ENCODE measurements around the gene RMC1.
"Not testable (repeated sequence)": the region's sequence is repeated elsewhere in the genome, so short reads cannot be mapped to it uniquely, and the experiment has no call there.

RMC1 gene

DNA sequence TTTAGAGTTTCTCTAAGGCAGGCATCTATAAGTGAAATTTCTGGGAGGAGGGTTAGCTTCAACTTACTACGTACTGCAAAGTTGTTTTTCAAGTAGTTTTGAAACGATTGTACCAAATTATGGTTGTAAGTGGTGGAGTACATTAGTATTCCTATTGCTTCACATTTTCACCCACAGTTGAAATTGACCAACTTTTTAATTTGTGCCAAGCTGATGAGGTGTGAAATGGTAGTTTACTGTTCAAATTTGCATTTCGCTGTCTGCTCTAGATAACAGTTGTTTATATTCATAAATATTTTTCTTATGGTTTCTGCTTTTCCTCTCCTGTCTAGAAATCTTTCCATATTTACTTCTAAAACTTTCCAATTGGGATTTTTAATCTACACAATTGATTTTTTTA is 64.4 kb downstream of the RMC1 start:
- no peak for DNase-seq

DNA sequence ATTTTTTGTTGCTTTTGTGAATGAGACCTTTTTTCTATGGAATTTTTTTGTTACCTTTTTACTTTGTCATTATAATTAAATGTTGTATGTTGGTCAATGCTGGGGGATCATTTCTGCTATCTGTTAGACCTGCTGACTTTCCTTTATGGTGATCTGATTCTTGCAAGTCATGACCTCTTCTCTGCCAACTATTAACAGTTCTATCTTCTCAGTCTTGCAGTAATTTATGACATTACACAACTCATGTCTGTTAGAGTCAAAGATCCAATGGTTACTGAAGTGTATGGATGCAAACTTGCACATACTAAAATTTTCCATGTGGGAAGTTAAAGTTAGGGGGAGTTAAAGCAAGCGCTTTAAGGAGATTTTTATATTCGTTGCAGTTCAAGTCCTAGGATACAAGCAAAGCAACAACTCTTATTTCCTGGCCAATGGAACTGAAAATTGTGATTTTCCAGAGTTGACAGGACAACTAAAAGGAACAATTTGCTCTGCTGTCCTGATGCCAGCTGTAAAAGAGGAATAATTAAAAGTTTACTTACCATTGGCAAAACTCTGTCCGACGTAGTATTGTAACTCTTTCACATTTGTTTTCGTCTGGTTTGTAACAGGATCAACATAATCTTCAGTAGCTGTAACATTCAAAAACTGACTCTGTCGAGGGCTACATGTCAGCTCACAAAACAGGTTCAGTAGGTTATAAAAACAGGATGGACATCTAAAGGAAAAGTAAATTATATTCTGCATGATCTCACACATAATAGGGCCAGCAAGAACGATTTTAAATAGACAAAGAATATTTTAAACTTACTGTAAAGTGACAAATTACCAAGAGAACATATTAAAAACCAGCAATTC is 65.2 kb downstream of the RMC1 start:
- DNase-seq = no peak

DNA sequence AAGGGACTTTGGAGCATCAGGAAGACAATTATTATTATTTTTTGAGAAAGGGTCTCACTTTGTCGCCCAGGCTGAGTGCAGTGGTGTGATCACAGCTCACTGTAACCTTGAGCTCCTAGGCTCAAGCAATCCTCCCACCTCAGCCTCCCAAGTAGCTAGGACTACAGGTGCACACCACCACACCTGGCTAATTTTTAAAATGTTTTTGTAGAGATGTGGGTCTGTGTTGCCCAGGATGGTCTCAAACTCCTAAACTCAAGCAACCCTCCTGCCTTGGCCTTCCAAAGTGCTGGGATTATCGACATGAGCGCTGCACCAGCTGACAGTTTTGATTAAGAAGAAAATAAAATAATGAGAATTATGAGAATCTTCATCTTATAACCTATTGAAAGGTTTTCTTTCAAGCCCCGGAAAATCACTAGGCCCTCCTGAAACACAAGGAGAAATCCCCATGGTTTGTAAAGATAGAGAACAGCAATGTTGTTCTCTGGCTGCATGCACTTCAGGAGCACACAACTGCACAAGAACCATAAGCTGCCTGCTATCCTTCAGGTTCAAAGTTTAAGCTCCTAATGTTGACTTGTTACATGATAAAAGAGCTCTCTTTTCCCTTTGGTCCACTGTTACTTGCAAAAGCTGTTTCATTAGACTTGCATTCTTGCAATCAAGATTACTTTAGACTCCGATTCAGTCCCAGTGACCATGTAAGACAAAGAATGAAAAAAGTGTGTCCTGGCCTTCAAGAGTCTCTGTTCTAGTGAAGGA is 66.2 kb downstream of the RMC1 start:
- no peak for DNase-seq

DNA sequence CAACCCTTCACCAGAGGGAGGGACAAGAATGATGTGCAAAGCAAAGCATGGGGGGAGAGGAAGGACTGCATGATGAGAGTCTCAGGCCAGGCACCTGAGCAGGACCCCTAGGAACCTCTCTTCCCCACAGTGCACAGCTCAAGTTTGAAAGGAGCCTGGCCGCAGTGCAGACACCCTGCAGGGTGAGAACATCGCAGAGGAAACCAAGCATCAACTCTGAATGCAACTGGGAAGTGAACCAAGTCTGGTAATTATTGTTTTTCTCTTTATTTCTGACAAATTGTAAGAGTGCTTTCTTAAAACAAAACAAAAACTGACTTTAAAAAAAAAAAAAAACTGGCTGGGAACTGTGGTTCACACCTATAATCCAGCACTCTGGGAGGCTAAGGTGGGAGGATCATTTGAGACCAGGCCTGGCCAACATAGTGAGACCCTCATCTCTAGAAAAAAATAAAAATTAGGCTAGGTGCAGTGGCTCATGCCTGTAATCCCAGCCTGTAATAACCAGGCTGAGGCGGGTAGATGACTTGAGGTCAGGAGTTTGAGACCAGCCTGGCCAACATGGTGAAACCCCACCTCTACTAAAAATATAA is 67.7 kb downstream of the RMC1 start:
- no peak for DNase-seq

DNA sequence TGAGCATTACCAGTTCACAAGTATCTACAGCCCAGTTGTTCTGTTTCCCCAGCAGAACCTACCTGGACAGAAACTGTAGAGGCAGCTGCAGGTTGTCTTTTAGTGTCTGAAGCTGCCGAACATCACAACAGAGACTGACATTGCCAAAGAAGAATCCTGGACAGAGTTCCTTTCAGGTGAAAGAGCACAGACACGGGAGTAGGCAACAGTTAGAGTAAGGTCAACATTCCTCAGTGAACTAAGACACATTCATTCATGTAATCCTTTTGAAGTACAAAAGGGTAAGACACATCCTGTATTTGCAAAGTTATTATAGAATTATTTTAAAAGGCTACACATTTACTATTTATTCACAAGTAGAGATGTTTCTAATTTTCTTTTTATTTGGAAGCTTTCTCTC is 68.7 kb downstream of the RMC1 start:
- no peak for DNase-seq

DNA sequence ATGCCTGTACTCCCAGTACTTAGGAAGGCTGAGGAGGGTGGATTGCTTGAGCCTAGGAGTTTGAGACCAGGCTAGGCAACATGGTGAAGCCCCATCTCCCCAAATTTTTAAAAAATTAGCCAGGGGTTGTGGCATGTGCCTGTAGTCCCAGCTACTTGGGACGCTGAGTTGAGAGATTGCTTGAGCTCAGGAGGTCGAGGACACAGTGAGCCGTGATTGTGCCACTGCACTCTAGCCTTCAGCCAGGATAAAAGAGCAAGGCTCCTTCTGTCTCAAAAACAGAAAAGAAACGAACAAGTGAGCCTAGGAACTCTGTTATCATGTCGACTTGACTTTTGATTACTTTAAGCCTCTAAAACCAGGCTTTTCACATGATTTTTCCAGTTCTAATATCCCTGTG is 69.3 kb downstream of the RMC1 start:
- DNase-seq = no peak

DNA sequence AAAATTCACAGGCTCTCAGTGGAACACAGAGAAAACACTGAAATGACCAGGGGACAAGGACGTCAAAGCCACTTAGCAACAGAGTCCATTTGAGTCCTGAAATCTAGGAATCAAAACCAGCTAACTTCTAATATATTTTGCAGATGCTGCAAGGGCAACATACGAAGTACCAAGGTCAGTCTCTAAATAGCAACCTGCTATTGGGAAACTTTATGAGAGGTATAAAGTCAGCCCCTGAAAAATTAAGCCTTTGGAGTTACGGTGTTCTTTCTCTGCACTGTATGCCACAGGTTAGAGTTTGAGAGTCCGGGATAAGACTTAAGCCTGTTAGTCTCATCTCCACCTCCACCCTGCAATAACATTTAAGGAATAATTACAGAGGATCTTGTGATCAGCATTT is 69.7 kb downstream of the RMC1 start:
- DNase-seq = no peak

DNA sequence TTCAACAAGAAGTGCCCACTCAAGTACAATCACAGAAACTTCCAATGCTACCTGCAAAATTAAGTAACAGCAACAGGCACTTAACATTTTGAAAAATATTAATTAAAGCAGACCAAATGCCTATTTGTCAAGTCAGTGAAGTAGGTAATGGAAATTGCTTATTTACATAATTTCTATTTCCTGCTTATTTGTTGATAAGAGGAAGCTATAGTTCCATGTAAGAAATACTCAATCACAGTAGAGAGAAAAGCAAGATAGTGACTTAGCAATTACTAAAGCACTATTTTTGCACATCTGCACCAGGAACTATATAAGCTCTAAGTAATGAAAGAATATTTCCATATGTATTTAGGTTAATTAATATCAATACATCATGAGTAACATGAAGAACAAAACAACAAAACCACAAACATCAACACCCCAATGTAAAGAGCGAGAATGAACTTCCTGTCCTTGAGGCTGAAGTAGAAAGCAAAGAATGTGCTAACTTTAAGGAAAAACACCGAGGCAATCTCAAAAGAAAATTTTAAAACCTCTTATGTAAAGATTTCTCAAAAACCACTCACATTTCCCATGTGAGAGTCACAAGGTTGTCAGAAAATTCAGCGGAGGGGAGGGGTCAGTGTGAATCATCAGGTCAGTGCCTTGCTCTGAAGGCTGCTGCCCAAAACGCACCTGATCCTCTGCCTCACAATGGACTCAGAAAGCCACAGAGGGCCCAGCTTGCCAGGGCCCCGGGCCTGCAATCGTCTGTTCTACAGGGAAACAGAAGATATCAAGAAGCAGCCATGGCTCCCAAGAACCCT is 70.5 kb downstream of the RMC1 start:
- DNase-seq = no peak

DNA sequence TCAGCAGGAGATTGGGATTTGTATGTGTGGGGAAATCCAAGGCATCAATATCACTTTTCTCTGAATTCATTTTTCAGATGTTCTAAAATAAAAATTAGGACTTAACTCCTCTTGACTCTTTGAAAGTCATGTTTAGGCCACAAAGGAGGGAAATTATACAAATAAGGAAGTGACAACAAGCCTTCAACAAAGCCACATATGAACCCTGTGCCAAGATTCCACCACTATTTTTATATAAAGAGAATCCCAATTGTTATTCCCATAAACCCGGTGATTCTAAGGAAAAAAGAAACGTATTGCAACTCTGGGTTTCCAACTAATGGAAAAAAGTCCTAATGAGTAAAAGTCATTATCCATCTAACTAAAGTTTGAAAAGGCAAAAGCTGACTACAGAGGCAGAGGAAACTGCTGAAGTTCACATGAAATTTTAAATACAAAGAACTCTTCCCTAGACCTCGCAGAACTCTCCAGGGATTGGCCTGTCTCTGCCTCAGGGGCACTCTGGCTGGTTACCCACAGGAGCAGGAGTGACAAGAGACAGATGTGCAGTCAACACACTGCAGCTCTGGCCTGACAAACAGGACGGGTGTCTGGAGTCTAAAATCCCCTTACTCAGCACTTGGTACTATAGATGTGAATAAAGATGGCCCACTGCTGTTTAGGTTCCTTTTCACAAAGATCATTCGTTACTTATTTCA is 71.4 kb downstream of the RMC1 start:
- no peak for DNase-seq

DNA sequence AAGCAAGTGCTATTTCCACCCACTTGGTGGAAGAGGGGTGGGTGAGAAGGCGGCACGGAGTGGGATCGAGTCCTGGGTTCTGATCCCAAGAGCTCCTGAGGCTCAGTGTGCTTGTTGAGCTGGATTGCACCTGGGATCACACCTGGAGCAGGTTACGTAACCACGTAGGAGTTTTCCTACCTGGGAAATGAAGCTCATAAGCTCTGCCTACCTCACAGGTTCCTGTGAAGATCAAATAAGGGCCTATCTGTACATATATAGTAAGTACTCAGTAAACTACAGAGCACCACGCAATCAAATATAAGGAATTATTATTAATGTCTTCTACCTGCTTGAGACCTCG is 72.0 kb downstream of the RMC1 start:
- DNase-seq = no peak

DNA sequence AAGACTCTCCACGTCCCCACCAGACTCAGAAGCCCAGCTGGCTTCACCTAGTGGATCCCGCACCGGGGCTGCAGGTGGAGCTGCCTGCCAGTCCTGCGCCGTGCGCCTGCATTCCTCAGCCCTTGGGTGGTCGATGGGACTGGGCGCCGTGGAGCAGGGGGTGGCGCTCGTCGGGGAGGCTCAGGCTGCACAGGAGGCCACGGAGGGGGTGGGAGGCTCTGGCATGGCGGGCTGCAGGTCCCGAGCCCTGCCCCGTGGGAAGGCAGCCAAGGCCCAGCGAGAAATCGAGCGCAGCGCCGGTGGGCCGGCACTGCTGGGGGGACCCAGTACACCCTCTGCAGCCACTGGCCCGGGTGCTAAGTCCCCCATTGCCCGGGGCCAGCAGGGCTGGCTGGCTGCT is 74.2 kb downstream of the RMC1 start:
- DNase-seq = not testable (repeated sequence)

DNA sequence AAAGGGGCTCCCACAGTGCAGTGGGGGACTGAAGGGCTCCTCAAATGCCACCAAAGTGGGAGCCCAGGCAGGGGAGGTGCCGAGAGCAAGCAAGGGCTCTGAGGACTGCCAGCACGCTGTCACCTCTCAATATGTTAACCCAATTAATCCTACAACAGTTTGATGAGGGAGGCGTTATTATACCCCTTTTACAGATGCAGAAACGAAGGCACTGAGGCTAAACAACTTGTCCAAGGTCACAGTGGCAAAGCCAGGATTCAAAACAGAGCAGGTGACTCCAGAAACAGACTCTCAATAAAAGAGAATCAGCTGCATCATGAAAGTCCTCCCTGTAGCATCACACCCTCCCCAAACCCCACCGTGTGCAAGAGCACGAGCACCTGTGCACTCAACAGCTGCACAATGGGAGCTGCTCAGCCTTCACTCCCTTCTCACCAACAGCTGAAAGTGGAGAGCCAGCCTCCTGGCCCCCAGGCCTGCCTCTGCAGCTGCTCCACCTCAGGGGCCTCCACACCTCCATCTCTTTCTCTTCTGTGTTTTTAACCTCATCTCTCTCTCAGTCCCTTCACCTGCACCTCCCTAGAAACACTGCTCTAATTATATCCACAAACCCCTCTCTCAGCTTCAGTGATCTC is 74.9 kb downstream of the RMC1 start:
- DNase-seq = no peak

DNA sequence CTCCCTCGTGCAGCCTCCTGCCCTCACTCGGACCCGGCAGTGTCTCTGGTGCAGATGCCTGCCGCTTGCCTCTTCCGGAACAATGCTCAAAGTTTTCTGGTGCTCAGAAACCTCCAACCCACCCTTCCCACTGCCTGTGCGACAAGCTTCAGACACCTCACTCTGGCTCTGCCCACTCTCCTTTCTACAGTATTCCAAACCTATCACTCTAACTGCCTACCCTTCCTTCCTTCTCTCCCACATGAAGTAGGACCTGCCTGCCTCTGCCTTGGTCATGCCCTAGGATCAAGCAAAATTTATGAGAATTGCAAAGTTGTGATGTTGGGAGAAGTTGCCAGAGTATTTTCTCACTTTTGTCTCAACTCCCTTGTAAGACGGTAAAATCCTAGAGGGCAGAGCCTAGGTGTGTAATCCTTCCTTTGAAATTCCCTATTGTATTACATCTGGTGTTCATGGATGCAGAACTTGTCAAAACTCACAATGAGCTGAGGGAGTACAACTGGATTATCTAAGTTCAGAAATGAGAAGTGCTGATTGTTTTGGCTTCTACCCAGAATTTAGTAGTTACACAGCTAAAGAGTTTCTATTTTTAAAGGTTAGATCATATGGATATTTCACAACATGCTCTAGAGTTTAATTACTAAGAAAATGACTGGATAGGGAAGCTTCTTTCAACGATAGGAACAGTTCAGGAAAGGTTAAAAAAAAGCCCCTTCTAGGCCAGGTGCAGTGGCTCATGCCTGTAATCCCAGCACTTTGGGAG is 75.8 kb downstream of the RMC1 start:
- no peak for DNase-seq

DNA sequence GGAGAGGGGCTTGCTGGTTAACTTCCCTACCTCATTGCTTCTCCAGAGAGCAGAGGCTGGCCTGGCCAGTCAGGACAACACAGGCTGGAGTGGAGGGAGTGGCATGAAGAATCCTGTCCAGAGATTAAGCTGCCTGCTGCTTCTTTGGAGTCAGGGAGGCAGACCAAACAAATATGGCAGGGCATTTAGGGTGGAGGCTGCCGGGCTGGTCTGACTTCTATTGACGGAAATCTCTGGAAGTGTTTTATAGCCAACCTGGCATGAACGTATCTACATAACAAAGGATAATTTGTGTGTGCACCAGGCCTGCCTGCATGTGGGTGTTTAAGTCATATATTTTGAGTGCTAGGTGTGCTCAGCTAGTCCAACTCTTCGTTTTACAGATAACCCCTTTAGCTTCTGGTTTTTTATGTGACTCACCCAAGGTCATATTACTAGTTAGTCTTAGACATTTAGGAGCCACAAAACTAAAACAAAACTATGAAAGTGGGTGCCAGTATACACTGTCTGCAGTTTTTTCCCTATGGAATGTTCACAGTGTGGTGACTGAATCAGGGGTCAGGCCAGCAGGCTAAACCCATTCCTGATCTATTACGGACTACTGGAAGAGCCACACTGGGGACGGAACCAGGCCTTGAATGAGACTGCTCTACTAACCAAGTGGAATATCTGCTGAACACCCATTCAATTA is 77.5 kb downstream of the RMC1 start:
- no peak for DNase-seq

Measured in NCI-H2227 treated with DMSO at 0.1 percent for 48 hours (cell line).